IMR-90 (cell line): Measurements from ENCODE around the gene CYP26B1. TPM values are rescaled to one million over a fixed set of nuclear protein-coding genes. Genes with fewer than 3 reads are reported as not detected.

Source experiments
- ATAC-seq: fragments of 200-7000 bp; cut with Tn5 transposase; 2 replicates; pipeline ENCODE4 v1.9.1; 2020; ENCODE audit warnings: low read depth, mild to moderate bottlenecking, moderate library complexity
- BruUV-seq: library from RNA; stranded (reverse); fragments of 400-500 nt; replicated peaks from 2 replicates; lab custom pipeline; 2021; lab: Mats Ljungman, UMichigan
- CTCF ChIA-PET: fragments of 300-600 bp; formaldehyde crosslinking; extraction: SDS; loops from one replicate; lab custom pipeline; 2021; ENCODE audit warnings: antibody characterized with exemption; lab: Yijun Ruan, JAX
- POLR2A ChIA-PET: fragments of 300-600 bp; sonication (Branson Sonifier 250); formaldehyde crosslinking; loops from one replicate; lab custom pipeline; 2022; ENCODE audit warnings: antibody characterized with exemption; ENCODE audit not compliant: unreplicated experiment; lab: Charles Lee
- DNase-seq: peaks from one replicate; pipeline ENCODE4 v3.0.0; 2013
- H2AFZ ChIP-seq: replicated peaks from 2 replicates; pipeline ENCODE3; 2013; ENCODE audit warnings: low read length, mild to moderate bottlenecking; ENCODE audit not compliant: poor library complexity
- H2AK5ac ChIP-seq: 2 replicates; pipeline ENCODE4 v1.6.1; 2013; ENCODE audit warnings: low read depth, low read length, inconsistent platforms
- H2AK9ac ChIP-seq: replicated peaks from 2 replicates; pipeline ENCODE3; 2013; ENCODE audit warnings: mild to moderate bottlenecking, low read depth, low read length, moderate library complexity; ENCODE audit not compliant: poor library complexity
- H2BK120ac ChIP-seq: 2 replicates; pipeline ENCODE4 v1.6.1; 2013; ENCODE audit warnings: low read depth, low read length, inconsistent platforms
- H2BK15ac ChIP-seq: 3 replicates; pipeline ENCODE4 v1.6.1; 2013; ENCODE audit warnings: low read depth, low read length, inconsistent platforms
- H2BK20ac ChIP-seq: 2 replicates; pipeline ENCODE4 v1.6.1; 2013; ENCODE audit warnings: low read depth, mild to moderate bottlenecking, inconsistent platforms, low read length, moderate library complexity
- H2BK5ac ChIP-seq: 2 replicates; pipeline ENCODE4 v1.6.1; 2013; ENCODE audit warnings: mild to moderate bottlenecking, low read depth, low read length, inconsistent platforms; ENCODE audit not compliant: poor library complexity, severe bottlenecking
- H3K14ac ChIP-seq: replicated peaks from 2 replicates; pipeline ENCODE4 v1.6.1; 2013; ENCODE audit warnings: low read depth, low read length, inconsistent platforms
- H3K18ac ChIP-seq: 2 replicates; pipeline ENCODE4 v1.6.1; 2013; ENCODE audit warnings: low read depth, low read length, control low read depth
- H3K23ac ChIP-seq: 2 replicates; pipeline ENCODE4 v1.6.1; 2013; ENCODE audit warnings: low read depth, low read length, inconsistent platforms
- H3K27ac ChIP-seq: 2 replicates; pipeline ENCODE4 v1.5.1; 2013; ENCODE audit warnings: mild to moderate bottlenecking, control low read depth, low read length; ENCODE audit not compliant: insufficient read depth
- H3K27me3 ChIP-seq: 2 replicates; pipeline ENCODE4 v1.6.1; 2013; ENCODE audit warnings: low read length; ENCODE audit not compliant: control insufficient read depth, insufficient read depth
- H3K36me3 ChIP-seq: 2 replicates; pipeline ENCODE4 v1.6.1; 2013; ENCODE audit warnings: low read length, mixed read lengths; ENCODE audit not compliant: control insufficient read depth, insufficient read depth
- H3K4ac ChIP-seq: 2 replicates; pipeline ENCODE4 v1.6.1; 2013; ENCODE audit warnings: low read depth, low read length, inconsistent platforms
- H3K4me1 ChIP-seq: 2 replicates; pipeline ENCODE4 v1.6.1; 2013; ENCODE audit warnings: low read length, mixed read lengths; ENCODE audit not compliant: control insufficient read depth, insufficient read depth
- H3K4me2 ChIP-seq: 2 replicates; pipeline ENCODE4 v1.6.1; 2013; ENCODE audit warnings: low read depth, mild to moderate bottlenecking, control low read depth, low read length, moderate library complexity
- H3K4me3 ChIP-seq: 2 replicates; pipeline ENCODE4 v1.5.1; 2013; ENCODE audit warnings: low read depth, mild to moderate bottlenecking, control low read depth, low read length, moderate library complexity; ENCODE audit not compliant: insufficient read depth
- H3K56ac ChIP-seq: 2 replicates; pipeline ENCODE4 v1.6.1; 2013; ENCODE audit warnings: low read length, inconsistent platforms; ENCODE audit not compliant: insufficient read depth; ENCODE audit errors: extremely low read depth
- H3K79me1 ChIP-seq, 2 experiments: 2 replicates each; pipeline ENCODE4 v1.6.1; 2013; ENCODE audit warnings: low read length in 2 of 2, inconsistent platforms in 1 of 2, low read depth in 1 of 2
- H3K9ac ChIP-seq: 2 replicates; pipeline ENCODE4 v1.6.1; 2013; ENCODE audit warnings: low read depth, low read length, control low read depth
- H3K9me1 ChIP-seq: 2 replicates; pipeline ENCODE4 v1.6.1; 2013; ENCODE audit warnings: low read length, inconsistent platforms; ENCODE audit not compliant: insufficient read depth
- H3K9me3 ChIP-seq: 2 replicates; pipeline ENCODE4 v1.6.1; 2013; ENCODE audit warnings: low read length; ENCODE audit not compliant: control insufficient read depth, insufficient read depth
- H4K20me1 ChIP-seq: 2 replicates; pipeline ENCODE4 v1.6.1; 2013; ENCODE audit warnings: low read length, inconsistent platforms; ENCODE audit not compliant: insufficient read depth
- H4K5ac ChIP-seq: 2 replicates; pipeline ENCODE4 v1.6.1; 2013; ENCODE audit warnings: mild to moderate bottlenecking, low read depth, low read length, control low read depth
- H4K8ac ChIP-seq, 2 experiments: 2 replicates each; pipeline ENCODE4 v1.6.1; 2013; ENCODE audit warnings: low read depth in 2 of 2, low read length in 2 of 2, control low read depth in 1 of 2, inconsistent platforms in 1 of 2
- H4K91ac ChIP-seq: 2 replicates; pipeline ENCODE4 v1.6.1; 2013; ENCODE audit warnings: low read depth, low read length, inconsistent platforms; ENCODE audit not compliant: insufficient read depth
- BHLHE40 ChIP-seq: fragments of 150-350 bp; IDR thresholded peaks from 2 replicates; pipeline ENCODE4 v1.6.1; 2016; ENCODE audit warnings: mild to moderate bottlenecking, low read depth, low read length
- CHD1 ChIP-seq: IDR thresholded peaks from 2 replicates; pipeline ENCODE4 v1.6.1; 2012; ENCODE audit warnings: low read depth, low read length, improper control_type of control experiment
- ELK1 ChIP-seq: fragments of 150-350 bp; IDR thresholded peaks from 2 replicates; pipeline ENCODE4 v1.6.1; 2016; ENCODE audit warnings: low read depth, mild to moderate bottlenecking, low read length, moderate library complexity, borderline replicate concordance
- MAFK ChIP-seq: IDR thresholded peaks from 2 replicates; pipeline ENCODE4 v1.6.1; 2012; ENCODE audit warnings: low read depth, low read length, improper control_type of control experiment
- MAZ ChIP-seq: IDR thresholded peaks from 2 replicates; pipeline ENCODE4 v1.6.1; 2012; ENCODE audit warnings: low read depth, mild to moderate bottlenecking, low read length, improper control_type of control experiment, moderate library complexity, borderline replicate concordance
- NFE2L2 ChIP-seq: fragments of 150-350 bp; IDR thresholded peaks from 2 replicates; pipeline ENCODE4 v1.6.1; 2016; ENCODE audit warnings: low read depth, mild to moderate bottlenecking, low read length
- POLR2A ChIP-seq: IDR thresholded peaks from 2 replicates; pipeline ENCODE4 v1.6.1; 2012; ENCODE audit warnings: mild to moderate bottlenecking, low read depth, low read length
- RCOR1 ChIP-seq: IDR thresholded peaks from 2 replicates; pipeline ENCODE4 v1.6.1; 2012; ENCODE audit warnings: mild to moderate bottlenecking, low read length, improper control_type of control experiment; ENCODE audit not compliant: insufficient replicate concordance
- SMC3 ChIP-seq: fragments of 150-350 bp; IDR thresholded peaks from 2 replicates; pipeline ENCODE4 v1.6.1; 2016; ENCODE audit warnings: low read depth, mild to moderate bottlenecking, antibody characterized with exemption, low read length, moderate library complexity
- USF2 ChIP-seq: fragments of 150-350 bp; IDR thresholded peaks from 2 replicates; pipeline ENCODE4 v1.6.1; 2017; ENCODE audit warnings: mild to moderate bottlenecking, antibody characterized with exemption, low read length, low read depth
- WGBS, 2 experiments: methylation state at CpG; one replicate each; pipeline versions ENCODE4 v1.1.5 to v1.1.7; 2013; ENCODE audit warnings: missing lambda C conversion rate in 2 of 2; ENCODE audit not compliant: insufficient read length in 1 of 2; ENCODE audit errors: extremely low coverage in 2 of 2; 5-methylcytosine and 5-hydroxymethylcytosine counted together
- dilution Hi-C: fragments of 300-500 bp; cut with HindIII; formaldehyde crosslinking; loops from one replicate; pipeline ENCODE4 v1.14.3; 2018; ENCODE audit warnings: low sequenced_read_pairs; ENCODE audit not compliant: unreplicated experiment
- in situ Hi-C: fragments of 300-500 bp; cut with MboI; formaldehyde crosslinking; loops from 3 replicates; pipeline ENCODE4 v1.14.3; 2019; ENCODE audit warnings: low sequenced_read_pairs, inconsistent platforms, mixed read lengths
- intact Hi-C: fragments of 100-400 bp; cut with micrococcal nuclease; formaldehyde crosslinking; loops from 2 replicates; pipeline ENCODE4 v1.10.0; 2022
- polyA plus RNA-seq, 3 experiments: library from polyadenylated mRNA; depleted of rRNA; stranded (reverse); fragments of >200 nt; gene quantifications; 2 replicates each; pipeline ENCODE4 v1.2.3, GENCODE V29; 2012; ENCODE audit warnings: low replicate concordance in 1 of 3
- total RNA-seq: library from RNA; depleted of rRNA; stranded (reverse); fragments of >200 nt; gene quantifications from 2 replicates; pipeline ENCODE4 v1.2.3, GENCODE V29; 2012

The CYP26B1 gene
- total and polyA plus RNA-seq, 2 of the 4 experiments (the other 2 are of a cell fraction) = 0.02 TPM; not detected in 1

DNA sequence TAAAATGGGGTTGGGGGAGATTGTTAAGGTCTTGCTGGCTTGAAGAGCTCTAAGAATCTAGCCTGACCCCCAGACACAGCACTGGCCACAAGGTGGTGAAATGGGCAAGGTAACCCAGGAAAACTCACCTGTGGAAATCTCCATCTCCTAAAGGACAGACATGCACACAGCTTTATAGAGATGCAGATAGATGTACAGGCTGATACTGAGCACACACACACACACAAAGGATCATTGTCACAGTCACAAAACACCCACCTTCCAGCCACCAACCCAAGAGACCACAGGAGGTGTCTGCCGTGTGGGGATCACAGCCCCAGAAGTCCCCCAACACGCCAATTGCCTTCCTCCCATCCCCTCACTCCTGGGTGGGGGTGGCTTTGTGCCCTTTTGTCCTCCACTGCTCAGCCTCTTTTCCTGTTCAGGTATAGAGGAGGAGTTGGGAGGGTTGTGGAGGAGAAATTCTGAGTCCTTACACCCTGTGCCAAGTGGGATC is 3.2 kb upstream of the CYP26B1 start:
- ChIA-PET CTCF (interaction anchor here (0.6 to 1.5 kb wide), 16 partner anchors 10 to 719 kb away, joined by 3 to 10 read pairs (median 5); no protein-coding TSS in a partner anchor), POLR2A (no interaction called here)
- Histone ChIP-seq H2BK20ac (no peak overlapping the region), H2AK9ac (no peak overlapping the region), H3K14ac (no peak overlapping the region), H3K4me1 (peaks cover 14% of the 10 kb centered on the region; the same call in 1 of the 2 replicates), H4K20me1 (peaks cover 5% of the 10 kb centered on the region; the same call in 1 of the 2 replicates), H3K4ac (no peak overlapping the region), H3K9ac (no peak overlapping the region), H3K23ac (no peak overlapping the region), H3K9me3 (peaks cover 9% of the 10 kb centered on the region), H3K27me3 (peaks cover 89% of the 10 kb centered on the region), H3K18ac (no peak overlapping the region), H3K4me2 (no peak overlapping the region), H2BK5ac (no peak overlapping the region), H3K27ac (no peak overlapping the region), H4K8ac (no peak overlapping the region), H2BK120ac (no peak overlapping the region), H3K79me1 (no peaks in the 10 kb centered on the region), H3K4me3 (no peak overlapping the region), H3K56ac (no peak overlapping the region), H2BK15ac (no peak overlapping the region), H4K91ac (no peak overlapping the region), H2AFZ (no peak overlapping the region), H2AK5ac (no peak overlapping the region), H4K5ac (no peak overlapping the region), H3K9me1 (no peaks in the 10 kb centered on the region; the same call in 1 of the 2 replicates), H3K36me3 (no peaks in the 10 kb centered on the region)
- in situ Hi-C loops = loop anchor here (5.0 to 10.0 kb wide), 5 partner anchors 226 to 604 kb away; no protein-coding TSS in a partner anchor
- intact Hi-C loops = loop anchor here (1.0 to 2.0 kb wide), 7 partner anchors 227 to 606 kb away; no protein-coding TSS in a partner anchor
- DNase-seq (no peak), ATAC-seq (no peak)
- dilution Hi-C loops = no loop called here
- no CpG with 5 or more reads among the region's 2 CpGs for WGBS, 2 experiments
- TF ChIP-seq USF2 (no peak), CHD1 (no peak), RCOR1 (no peak), NFE2L2 (no peak), MAZ (no peak), POLR2A (no peak), MAFK (no peak), SMC3 (no peak), ELK1 (no peak), BHLHE40 (no peak)
- BruUV-seq = no TSS peak
